Activated CD8-positive, alpha-beta memory T cell treated with anti-CD3 and anti-CD28 coated beads, Interleukin-2, amount 50 U/mL, for 1 hour (primary cell): ENCODE data around the gene GLP1R.

Experiments used
- DNase-seq: peaks from one replicate; pipeline ENCODE4 v3.0.0-alpha.2; 2020; ENCODE audit errors: extremely low read depth

GLP1R gene

DNA sequence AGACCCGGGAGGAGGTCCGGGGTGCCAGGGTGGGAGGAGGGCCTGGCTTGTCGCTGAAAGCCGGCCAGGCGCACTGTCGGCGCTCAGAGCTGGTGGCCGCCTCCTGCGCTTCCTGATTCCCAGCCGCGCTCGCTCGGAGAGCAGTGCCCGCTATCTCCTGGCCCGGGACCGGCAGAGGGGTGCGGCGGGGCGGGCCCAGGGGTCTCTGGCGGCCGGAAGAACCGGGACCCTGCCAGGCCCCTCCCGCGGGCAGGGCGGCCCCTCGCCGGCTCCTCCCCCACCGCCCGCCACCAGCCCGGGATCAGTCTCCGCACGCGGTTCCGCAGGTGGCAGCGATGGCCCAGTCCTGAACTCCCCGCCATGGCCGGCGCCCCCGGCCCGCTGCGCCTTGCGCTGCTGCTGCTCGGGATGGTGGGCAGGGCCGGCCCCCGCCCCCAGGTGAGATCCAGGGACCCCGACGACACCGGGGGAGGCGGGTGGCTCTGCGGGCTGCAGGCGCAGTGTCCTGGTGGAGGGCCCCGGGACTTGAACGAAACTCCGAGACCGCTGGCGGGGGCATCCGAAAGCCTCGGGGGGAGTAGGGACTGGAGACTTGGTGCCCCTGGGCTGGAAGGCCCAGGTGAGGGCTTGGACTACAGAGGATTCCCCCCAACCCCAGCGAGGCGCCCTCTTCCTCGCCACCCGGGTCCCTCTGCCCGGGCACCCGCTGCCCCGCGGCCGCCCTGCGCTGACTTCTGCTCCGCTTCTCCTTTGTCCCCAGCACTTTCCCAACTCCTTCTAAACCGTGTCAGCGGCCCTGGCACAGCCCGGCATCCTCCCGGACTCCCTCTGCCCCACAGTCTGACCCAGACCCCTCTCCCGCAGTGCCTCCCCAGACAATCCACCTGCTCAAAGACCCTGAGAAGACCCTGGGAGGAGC is at the start of gene GLP1R:
Gene GLP1R (plus strand): TSS at position 301 of the 919 bp plus-strand sequence. CDS start 60 bp downstream, at position 361.
- no peak for DNase-seq

DNA sequence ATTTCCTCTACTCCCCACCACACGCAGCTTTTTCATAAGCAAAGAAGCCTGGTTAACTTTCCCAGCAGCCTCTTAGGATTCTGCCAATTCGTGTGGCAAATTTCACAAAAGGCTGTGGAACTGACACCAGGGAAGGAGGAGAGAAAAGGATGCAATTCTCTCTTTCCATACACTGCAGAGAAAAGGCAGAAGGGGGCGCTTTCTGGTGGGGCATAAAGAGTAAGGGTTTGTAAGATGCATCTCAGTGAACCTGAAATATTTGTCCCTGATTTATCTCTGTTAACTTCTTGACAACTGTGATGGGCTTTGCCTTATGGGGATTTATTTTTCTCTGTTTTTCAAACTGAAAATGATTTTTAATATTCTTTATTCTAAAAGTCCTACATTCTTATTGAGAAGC is 45.5 kb upstream of the GLP1R start:
- no peak for DNase-seq

DNA sequence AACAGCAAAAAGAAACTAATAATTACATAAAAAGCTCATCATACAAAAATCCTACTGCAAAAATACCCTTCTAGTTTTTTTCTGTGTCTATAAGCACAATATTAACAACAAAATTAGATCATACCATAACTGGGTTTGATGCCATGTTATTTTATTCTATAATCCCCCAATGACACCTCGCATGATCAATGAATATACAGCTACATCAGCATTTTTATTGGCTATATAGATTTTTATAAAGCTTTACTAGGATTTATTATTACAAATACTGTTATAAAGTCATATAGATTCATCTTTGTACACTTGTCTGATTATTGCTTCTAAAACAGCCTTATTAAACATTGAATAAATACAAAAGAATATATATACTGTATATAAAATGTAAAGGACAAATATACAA is 45.1 kb upstream of the GLP1R start:
- DNase-seq = no peak

DNA sequence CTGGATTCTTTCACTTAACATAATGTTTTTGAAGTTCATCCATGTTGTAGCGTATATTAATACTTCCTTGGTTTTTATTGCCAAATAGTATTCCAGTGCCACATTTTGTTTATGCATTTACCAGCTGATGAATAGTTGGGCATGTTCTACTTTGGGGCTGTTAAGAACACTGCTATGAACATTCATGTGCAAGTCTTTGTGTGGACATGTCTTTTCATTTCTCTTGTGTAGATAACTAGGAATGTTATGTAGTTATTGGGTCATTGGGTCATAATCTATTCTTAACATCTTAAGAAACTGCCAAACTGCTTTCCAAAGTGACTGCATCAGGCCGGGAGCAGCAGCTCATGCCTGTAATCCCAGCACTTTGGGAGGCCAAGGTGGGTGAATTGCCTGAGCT is 43.8 kb upstream of the GLP1R start:
- no peak for DNase-seq

DNA sequence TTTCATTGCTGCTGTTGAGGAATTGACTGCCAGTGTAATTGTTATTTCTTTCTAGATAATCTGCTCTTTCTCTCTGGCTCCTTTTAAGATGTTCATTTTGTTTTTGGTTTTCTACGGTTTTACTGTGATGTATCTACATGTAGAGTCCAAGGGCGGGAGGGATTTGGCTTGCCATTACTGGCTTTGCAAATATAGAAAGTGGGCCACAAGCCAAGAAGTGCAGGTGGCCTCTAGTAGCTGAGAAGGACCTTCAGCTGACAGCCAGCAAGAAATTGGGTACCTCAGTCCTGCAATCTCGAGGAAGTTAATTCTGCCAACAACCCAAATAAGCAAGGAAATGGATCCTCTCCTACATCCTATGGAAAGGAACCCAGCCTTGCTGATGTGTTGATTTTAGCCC is 42.8 kb upstream of the GLP1R start:
- DNase-seq = no peak

DNA sequence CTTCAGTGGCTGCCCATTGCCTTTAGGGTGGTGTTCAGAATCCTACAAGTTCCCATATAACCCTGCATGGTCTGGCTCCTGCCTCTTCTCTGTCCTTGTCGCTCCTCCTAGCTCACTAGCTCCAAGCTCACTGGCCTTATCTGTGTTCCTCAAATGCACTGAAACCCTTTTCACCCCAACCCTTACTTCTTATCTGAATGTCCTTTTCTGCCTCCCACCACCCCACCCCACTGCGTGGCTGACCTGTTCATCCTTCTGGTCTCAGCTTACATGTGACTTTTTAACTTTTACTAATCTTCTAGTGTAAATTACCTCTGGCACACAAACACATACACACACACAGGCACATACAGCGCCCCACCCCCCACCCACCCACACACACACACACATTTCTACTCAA is 41.0 kb upstream of the GLP1R start:
- no peak for DNase-seq

DNA sequence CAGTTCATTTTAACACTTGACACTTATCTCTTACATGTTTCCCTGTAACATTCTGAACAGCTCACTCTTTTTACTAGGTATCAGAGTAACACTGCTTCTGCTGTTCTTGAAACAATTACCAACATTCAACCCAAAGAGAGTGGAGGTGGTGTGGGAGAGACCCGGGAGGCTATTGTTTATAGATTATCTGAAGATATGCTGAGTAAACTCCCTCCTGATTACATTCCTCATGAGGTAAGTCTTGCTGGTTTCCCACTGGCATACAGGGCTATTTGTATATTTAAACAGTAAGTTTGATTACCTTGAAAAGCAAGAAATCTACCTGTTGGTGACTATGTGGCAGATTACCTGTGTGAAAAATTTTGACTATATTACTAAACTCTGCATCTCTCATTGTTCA is 39.8 kb upstream of the GLP1R start:
- no peak for DNase-seq

DNA sequence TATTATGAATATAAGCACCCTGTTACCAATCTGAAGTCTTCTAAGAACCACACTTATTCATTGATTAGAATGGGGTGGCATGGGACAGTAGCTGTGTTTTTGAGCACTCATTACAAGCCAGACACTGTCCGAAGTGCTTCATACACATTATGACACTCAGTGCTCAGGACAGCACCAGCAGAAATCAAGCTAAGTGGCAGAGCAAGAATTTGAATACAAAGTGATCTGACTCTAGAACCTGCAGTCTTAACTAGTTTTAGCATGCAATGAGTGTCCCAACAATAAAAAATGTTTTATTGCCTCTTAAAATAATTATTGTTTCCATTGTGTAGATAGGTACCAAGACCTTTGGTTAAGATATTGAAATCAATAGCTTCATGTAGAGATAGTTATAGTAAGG is 39.1 kb upstream of the GLP1R start:
- no peak for DNase-seq

DNA sequence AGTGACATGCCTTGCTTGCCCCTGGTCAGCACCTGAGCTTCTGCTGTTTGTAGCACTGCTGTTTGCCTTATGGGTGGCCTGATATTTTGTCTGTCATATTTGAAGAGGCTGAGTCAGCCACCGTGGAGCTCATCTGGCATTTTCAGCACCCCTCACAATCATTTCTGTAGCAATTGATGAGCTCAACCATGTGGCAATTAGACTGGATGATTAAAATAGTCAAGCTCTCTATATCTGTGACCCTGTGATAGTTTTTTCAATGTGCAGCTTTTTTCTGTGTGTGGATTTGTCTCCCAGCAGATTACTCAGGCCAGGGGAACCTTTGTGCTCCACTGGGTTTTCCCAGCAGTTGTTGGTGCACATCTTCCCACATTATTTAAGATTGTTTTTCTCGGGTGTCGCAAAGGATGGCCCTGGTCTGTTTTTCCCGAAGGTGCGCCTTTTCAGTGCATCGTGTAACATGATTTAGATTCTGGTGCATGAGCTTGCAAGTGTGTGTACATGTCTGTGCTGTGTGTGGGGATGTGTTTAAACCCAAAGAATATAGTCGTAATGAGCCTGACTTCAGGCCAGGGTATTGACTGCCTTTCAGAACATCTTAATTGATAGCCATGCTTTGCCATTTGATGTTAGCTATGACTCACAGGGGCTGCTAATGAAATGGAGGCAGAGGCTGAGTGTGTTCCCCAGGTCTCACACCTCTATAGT is 31.6 kb upstream of the GLP1R start:
- DNase-seq = no peak

DNA sequence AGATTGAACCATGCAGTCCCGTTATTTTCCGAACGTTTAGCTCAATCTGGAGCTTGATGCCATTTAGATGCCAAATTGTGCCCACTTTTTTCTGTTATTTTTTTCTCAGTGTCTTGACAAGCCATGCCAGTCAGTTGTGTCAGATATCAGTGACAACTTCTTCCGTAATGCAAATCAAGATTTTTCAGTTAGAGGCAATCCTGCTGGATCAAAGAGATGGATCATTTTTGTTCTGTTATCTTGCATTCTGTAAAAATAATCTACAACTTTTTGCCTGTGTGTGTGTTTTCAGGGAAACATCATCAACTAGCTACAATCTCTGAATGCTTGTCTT is 31.1 kb upstream of the GLP1R start:
- no peak for DNase-seq

DNA sequence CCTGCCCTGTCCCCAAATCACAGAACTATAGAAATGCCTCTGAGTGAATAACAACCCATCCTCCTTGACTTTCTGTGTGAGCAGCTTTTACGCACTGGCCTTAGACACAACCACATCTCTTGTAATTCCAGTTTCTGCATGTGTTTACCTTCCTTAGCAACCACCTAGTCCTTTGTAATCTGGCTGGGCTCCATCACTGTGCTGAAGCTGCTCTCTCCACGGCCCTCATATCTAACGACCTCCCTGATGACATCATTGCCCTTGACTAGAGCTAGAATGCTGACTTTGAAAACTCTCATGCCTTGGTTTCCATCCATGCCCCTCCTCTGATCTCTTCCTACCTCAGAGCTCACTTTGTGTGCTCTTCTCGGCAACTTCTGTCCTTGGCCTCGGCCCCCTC is 30.5 kb upstream of the GLP1R start:
- DNase-seq = no peak

DNA sequence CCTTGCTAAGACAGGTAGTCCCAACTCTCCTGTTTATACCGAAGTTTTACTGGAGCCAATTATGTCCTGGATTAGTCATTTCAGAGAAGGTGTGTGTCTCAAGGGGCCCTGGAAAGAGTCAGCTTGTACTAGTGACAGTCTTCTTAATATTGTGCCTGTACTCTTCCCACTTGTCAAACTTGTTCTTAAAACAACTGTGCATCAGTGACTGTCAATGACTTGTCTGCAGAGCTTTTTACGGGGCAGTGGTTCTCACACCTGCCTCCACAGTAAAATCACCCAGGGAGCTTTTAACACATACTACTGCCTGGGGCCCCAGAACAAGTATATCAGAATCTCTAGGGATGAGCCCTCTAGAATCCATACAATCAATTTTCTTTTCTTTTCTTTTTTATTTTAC is 28.4 kb upstream of the GLP1R start:
- no peak for DNase-seq

DNA sequence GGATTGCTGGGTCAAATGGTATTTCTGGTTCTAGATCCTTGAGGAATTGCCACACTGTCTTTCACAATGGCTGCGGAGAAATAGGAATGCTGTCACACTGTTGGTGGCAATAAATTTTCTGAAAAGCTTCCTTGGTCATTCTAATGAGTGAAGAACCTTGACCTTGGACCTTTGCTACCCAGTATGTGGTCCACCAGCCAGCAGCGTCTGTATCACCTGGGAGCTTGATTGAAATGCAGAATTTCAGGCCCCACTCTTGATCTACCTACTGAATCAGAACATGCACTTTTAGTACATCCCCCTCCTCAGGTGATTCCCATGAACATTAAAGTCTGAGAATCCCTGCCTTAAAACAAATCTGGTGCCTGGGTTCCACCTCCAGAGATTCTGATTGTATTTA is 27.5 kb upstream of the GLP1R start:
- DNase-seq = no peak

DNA sequence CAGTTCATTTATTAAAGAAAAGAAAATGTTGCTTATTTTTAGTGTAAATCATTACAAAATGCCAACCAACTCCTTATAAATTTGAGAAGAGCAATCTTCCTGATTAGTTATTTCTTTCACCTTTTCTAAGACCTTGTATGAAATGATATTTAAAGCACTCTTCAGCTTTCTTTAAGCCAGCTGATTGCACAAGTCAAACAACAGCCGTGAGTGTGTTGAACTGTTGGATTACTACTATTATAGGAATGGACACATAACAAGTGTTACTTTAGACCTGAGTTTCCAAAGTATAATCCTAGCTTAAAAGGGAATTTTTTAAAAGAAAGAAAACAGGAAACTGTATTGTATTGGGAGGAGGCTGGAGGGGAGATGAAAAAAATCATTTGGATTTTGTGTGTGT is 26.8 kb upstream of the GLP1R start:
- no peak for DNase-seq

DNA sequence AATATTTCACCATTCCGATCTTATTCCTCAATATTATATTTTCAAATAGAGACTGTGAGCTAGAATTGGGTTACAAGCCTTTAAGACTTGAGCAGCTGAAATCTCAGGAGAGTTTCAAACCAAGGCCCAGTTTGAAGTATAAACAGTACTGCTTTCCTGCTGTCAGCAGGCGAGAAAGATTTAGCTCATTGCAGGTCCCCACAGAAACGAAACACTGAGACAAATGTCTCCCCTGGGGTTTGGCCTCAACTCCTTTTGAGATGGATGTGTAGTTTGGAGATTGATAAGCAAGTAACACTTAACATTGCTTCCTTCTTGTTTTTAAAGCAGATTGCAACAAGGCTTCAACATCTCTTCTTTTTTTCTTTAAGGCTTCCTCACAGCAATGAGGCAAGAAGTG is 22.4 kb upstream of the GLP1R start:
- no peak for DNase-seq

DNA sequence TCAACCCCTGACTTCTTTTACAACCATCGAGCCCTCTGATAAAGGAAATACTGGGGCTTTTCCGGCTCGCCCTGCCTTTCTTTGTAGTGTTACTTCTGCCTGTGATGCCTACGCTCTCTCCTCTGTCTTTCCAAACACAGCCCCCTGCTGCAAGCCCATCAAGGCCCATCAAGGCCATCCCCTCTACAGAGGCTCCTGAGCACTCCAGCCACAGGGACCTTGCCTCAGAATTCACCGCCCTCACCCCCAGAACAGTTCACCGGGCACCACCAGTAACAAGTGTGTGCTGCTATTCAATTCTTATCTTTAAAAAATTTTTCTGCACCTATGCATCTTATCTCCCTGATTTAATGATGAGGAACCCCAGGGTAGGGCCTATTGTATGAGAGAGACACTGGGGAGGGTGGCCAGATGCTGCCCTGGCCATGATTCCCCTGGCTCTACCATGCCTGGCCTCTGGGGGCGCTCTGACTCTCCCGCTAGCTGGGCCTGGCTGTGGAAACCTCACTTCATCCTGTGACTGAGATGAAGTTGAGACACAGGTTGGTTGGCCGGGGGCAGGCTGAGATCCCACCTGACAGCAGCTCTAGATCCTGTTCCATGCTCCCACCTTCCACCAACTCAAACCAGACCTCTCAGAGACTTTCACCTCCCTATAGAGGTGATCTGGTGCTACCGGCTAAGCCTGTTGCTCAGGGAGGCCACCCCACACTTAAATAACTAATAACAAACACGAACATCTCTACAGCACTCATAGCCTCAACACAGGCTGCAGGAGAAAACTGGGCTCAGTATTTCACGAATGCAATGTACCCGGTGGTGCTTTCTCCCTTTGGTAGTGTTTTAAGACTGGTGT is 19.2 kb upstream of the GLP1R start:
- DNase-seq = no peak

DNA sequence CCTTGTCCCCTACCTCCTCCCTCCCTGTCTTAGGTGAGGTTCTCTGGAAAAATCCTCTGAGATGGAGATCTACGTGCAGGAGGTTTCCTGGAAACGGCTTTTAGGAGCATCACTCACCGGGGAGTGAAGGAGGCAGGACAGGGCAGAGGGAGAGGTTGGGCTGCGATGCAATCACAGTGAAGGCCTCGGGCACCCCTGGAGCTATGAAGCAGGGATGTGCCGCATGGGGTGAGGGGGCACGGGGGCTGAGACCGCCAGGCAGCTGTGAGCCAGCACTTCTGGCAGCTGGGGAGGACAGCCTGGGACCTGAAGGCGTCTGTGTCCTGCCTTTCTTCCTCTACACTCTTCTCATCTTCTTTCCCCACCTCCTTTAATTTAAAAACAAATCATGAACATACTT is 12.9 kb upstream of the GLP1R start:
- DNase-seq = no peak

DNA sequence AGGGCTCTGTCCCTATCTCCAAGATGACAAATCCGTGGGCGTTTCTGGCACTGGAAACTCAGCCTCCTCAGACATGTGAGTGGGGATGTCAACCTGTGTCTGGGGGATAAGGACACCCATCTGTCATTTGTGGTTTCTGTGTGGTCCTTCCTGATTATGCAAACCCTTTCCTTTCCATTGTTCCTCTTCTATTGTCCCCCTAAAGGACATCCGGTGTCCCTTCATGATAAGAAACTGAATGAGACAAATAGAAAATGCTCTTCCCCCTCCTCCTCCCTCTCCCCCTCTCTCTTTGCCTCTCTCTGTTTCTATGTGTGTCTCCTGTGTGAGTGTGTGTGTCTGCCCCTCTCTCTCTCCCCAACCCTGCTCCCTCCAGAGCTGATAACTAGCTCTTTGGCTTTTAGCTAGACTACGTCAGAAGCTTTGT is 11.5 kb upstream of the GLP1R start:
- no peak for DNase-seq

DNA sequence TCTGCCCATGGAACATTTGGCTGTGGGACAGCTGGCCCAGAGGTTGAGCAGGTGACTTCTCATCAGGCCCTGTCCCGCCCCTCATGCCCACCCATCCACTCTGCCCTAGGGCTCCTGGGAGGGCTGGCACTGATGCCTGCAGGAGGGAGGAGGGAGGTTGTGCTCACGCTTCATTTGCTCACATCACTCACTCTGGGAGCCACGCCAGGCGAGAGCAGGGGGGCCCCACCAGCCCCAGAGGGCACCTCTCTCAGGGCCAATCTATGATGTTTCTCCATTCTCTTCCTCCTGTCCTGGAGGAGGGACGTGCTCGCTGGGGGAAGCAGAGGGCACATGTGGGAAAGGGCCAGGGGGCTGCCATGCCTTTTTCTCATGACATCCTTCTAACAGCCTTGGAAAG is 10.9 kb upstream of the GLP1R start:
- no peak for DNase-seq

DNA sequence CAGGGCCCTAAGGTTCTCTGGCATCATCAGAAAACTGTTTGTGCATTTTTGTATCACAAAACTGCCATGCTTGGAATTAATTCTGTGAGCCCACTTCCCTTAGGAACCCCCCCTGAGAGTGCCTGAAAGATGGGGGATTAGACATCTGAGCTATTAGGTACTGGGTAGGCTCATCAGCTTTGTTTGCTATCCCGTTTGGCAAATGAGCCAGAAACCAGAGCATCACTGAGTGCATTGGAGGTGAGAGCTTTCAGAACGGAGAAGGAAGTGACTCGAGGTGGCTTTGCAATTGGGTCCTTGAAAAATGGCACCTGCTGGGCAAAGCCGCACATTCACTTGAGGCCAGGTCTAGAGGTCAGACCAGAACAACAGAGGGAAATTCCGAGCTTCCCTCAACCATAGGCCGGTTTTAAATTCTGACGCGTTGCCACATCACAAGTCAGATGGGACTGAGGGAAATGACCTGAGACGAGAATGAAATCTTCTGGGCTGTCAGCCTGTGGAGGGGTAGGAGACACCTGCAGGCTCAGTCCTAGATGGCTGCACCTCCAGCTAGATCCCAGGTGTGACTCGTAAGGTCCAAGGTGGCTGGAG is 8.4 kb upstream of the GLP1R start:
- DNase-seq = no peak

DNA sequence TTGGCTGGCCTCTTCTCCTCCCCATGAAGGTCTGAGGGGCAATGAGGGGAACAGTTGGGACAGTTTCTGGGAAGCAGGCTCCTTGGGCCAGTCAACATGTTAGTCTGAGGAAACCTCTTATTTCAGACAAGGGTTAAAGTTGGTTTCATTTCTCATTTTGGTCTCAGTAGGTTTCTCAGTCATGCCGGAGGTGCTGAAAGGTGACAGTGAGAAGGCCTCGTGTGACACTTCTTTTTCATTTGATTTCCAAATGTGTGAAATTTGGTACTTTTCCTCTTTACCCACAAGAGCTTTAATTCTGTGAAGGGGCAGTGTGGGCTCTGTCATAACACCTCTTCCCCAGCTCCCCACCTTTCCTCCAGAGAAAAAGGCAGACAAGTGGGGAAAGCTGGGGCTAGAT is 7.5 kb upstream of the GLP1R start:
- DNase-seq = no peak

DNA sequence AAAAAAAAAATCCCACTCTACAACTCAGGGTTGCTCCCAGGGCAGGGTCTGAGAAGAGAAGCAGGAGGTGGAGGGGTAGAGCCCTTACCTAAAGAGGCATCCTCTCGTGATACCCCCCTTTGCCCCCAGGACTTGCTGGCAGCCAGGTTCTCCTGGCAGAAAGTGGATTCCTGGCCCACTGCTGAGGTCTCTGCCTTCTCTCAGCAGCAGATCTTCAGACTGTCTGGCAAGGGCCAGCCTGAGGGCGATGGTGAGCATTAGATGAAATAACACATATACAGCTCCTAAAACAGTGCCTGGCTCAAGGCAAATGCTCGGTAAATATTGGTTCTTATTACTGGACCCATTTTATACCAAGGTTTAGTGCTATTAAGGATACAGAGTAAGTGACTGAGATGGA is 4.8 kb upstream of the GLP1R start:
- DNase-seq = no peak
